ENCODE results near the gene IP6K3.

Gene IP6K3

GRCh38 chr6:33746651-33747100, at the start of gene IP6K3:
Gene IP6K3, minus strand, starts transcription at chr6:33746905. Its CDS starts 11,429 bp downstream, at chr6:33735476.
- no peak for DNase-seq (ENCODE audit: low read depth)
- H3K4me3 ChIP-seq (ENCODE audit: low read depth, low read length): peak within 1 kb of the TSS; percentile 57

DNA sequence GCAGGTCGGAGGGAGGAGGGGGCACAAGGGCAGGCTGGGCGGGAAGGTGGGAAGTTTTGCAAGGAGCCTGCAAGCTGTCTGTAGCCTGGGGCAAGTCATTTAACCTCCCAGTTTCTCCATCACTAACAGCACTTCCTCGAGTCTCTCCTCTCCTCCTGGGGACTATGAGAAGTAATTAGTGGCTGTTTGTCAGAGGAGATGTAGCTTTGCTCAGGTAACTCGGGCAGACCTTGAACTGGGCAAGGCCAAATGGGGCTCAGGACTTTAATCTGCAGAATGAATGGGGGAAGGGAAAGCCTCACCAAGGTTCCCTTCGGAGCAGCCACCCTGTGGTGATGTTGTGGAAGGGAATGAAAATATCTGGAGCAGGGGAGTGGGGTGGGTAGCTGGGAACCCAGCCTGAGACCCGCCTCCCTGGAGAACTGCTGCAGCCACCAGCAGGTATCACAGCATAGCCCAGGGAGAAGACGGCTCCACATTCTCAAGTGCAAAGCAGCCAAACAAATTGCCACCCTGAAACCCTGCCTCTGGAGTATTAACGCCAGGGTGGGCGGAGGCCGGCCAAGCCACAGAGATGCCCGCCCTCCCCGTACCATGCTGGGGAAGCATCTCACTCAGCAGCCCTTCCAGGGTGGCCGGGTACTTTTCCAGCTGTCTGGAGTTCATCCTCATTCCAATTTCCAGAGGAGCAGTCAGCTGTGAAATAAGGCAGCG, 48.4 kb upstream of the IP6K3 start:
- H3K4me3 ChIP-seq (ENCODE audit: low read depth, low read length): no peak overlapping the region
- DNase-seq (ENCODE audit: low read depth): no peak

- DNase-seq (ENCODE audit: low read depth): no peak
- no peak overlapping the region for H3K4me3 ChIP-seq (ENCODE audit: low read depth, low read length)
These were observed 46.3 kb upstream of the IP6K3 start for GRCh38 chr6:33792981-33793380.

- H3K4me3 ChIP-seq (ENCODE audit: low read depth, low read length): no peak overlapping the region
These were observed 44.9 kb upstream of the IP6K3 start for GRCh38 chr6:33791620-33792019.

DNA sequence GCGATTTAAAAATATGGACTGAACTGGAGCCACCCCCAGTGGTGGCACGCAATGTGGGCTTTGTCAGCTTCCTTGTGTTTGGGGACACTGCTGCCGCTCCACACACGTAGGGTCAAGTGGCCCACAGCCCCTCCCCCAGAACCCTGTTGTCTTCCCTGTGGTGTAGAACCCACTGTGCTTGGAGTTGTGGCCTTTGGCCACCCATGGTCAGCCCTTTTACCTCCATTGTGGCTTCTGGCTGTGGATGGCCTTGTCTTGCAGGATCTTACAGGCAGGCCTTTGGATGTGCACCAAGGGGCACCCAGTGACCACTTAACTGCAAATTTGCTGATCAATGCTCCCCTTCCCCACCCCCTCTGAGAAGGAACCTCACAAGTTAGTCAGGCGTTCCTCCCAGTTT, 44.2 kb upstream of the IP6K3 start:
- DNase-seq (ENCODE audit: low read depth): no peak
- no peak overlapping the region for H3K4me3 ChIP-seq (ENCODE audit: low read depth, low read length)

More at GRCh38 chr6:33791620-33792019, 44.9 kb upstream of the IP6K3 start:
- DNase-seq (ENCODE audit: low read depth): no peak

- DNase-seq (ENCODE audit: low read depth): no peak
- no peak overlapping the region for H3K4me3 ChIP-seq (ENCODE audit: low read depth, low read length)
These were observed 43.7 kb upstream of the IP6K3 start for GRCh38 chr6:33790379-33790778.

- no peak for DNase-seq (ENCODE audit: low read depth)
- peak overlapping the region; percentile 65 for H3K4me3 ChIP-seq (ENCODE audit: low read depth, low read length)
These were observed 42.8 kb upstream of the IP6K3 start for GRCh38 chr6:33789550-33789895.

- peak within 1 kb of the TSS; percentile 65 for H3K4me3 ChIP-seq (ENCODE audit: low read depth, low read length)
- DNase-seq (ENCODE audit: low read depth): peak; percentile 84
These were observed 42.2 kb upstream of the IP6K3 start, which contains the start of gene LEMD2 for GRCh38 chr6:33788694-33789549. Gene LEMD2, minus strand, starts transcription at chr6:33789130. Its CDS starts 14 bp downstream, at chr6:33789116.

DNA sequence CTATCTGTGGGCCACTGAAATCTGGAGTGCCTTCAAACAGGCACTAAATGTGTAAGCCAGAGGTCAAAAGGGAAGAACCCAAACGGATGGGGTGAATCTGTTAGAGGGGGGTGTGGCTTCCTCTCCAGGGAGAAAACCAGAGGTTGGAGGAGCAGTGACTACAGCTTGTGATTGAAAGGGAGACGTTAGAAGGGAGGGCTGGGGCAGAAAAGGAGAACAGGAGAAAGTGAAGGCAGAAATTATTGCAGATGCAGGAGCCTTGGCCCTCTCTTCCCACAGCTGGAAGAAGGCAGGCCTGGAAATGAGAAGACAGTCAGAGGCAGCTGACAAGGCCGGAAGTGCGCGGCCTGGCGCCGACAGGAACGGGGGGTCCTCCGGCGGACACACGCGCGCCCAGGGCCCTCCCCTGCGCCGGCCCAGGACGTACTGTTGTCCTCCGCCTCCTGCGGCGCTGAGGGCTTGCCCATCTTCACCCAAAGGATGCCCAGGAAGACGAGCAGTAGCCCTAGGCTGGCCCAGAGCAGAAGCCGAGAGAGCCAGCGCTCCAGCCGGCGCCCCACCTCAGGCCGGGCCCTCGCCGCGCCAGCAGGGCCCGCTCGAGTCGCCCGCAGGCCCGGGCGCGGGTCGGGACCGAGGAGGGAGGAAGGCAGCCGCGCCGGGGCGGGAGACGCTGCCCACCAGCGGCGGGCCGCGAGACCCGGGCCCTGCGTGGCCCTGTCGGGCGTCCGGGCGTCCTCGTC, 41.4 kb upstream of the IP6K3 start:
- DNase-seq (ENCODE audit: low read depth): peak; percentile 56
- peak overlapping the region; percentile 65 for H3K4me3 ChIP-seq (ENCODE audit: low read depth, low read length)

GRCh38 chr6:33787346-33787953, 40.7 kb upstream of the IP6K3 start:
- peak overlapping the region; percentile 65 for H3K4me3 ChIP-seq (ENCODE audit: low read depth, low read length)
- DNase-seq (ENCODE audit: low read depth): no peak

DNA sequence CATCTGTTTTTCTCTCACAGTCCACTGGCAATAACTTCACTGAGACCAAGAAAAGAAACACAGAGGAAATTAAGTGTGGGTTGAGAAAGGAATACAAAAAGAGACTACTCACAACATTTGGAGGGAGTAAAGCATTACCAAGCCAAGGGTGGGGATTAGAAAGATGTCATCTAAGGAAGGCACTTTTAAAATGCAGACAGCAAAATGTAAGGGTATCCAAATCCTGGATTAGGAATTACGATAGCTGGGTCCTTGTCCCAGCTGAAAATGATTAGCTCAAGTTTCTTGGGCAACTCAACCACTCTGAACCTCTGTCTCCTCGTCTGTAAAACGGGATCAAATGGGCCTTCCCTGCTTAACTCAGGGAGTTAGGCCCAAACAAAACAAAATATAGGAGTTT, 40.0 kb upstream of the IP6K3 start:
- no peak for DNase-seq (ENCODE audit: low read depth)
- H3K4me3 ChIP-seq (ENCODE audit: low read depth, low read length): no peak overlapping the region

DNA sequence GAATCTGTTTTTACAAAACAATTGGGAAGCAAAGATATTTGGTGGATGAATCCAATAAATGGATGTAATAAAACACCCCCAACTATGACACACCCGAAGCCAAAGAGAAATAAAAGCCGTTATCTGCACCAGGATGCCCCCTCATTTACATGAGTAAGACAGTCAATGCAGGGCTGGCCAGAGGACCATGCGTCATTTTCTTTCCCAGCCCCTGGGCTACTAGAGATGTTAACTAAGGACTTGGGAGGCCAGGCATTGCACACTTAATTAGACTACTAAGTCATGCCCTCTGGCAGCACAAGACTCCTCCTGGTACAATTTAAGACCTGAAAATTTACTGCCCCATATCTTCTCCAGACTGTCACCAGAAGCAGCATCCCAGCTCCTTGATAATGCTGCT, 39.1 kb upstream of the IP6K3 start:
- H3K4me3 ChIP-seq (ENCODE audit: low read depth, low read length): no peak overlapping the region
- no peak for DNase-seq (ENCODE audit: low read depth)

- DNase-seq (ENCODE audit: low read depth): no peak
- no peak overlapping the region for H3K4me3 ChIP-seq (ENCODE audit: low read depth, low read length)
These were observed 38.1 kb upstream of the IP6K3 start for GRCh38 chr6:33784787-33785186.

DNA sequence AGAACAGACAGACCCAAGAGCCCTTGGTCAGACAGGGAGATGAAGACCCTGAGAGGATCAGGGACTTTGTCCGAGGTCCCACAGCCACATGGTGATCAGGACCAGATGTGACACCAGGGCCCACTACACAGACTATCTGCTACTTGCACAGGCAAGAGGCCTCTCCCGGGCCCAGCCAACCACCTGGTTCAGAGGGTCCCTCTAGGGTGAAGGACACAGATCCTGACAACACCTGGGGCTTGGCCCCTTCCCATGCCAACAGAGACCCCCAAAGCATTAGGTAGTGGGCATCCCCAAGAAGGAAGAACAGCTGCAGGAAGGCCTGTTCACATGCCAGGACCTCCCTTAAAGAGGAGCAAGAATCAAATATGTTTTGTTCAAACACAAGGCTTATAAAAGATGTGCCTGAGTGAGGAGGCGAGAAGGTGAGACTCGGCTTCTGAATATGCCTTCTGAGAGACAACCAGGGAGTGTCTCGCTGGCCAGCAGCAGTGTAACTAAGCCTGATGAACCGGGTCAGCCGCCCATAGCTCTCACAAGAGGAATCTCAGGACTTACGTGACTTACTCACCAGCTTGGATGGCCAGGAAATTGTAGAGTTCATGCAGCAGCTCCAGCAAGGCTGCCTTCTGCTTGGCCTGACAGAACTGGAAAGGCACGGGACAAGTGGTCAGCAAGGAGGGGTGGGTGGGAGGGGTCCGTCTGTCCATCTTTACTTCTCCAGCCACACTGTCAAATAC, 37.2 kb upstream of the IP6K3 start:
- DNase-seq (ENCODE audit: low read depth): no peak
- no peak overlapping the region for H3K4me3 ChIP-seq (ENCODE audit: low read depth, low read length)

DNA sequence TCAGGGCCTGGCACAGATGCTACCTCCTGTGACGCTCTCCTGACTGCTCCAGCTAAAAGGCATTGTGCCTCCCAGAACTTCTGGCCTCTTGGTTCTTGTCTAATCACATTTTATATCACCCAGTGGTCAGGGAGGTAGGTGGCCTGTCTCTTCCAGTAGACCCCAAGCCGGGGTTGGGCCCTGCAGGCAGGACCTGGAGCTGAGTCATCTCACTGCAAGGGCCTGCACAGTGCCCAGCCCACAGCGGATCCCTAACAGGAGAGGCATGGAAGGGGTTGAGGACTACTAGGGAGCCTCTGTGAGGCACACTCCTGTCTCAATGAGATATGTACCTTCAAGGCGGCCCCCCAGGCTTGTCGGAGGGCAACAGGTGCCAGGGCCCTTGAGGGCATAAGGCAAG, 35.9 kb upstream of the IP6K3 start:
- no peak overlapping the region for H3K4me3 ChIP-seq (ENCODE audit: low read depth, low read length)
- no peak for DNase-seq (ENCODE audit: low read depth)

- H3K4me3 ChIP-seq (ENCODE audit: low read depth, low read length): no peak overlapping the region
- no peak for DNase-seq (ENCODE audit: low read depth)
These were observed 34.6 kb upstream of the IP6K3 start for GRCh38 chr6:33781131-33781975.

DNA sequence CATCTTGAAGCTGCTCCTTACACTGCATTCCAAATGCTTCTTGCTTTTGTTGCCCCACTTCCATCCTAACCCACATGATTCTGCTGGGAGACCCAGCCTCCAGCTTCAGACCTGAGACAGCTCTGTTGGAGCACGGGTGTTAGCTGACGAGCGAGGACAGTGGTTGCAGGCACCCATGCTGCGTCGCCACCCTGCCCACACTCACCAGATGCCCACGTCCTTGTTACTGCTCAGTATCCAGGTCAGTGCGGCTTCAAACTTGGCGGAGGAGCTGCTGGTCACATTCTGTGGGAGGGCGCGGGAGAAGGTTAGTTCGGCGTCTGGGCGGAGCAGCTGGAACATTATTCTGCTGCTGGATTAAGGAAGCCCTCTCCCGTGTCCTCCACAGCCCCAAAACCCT, 33.2 kb upstream of the IP6K3 start:
- H3K4me3 ChIP-seq (ENCODE audit: low read depth, low read length): no peak overlapping the region
- DNase-seq (ENCODE audit: low read depth): no peak

- no peak for DNase-seq (ENCODE audit: low read depth)
- H3K4me3 ChIP-seq (ENCODE audit: low read depth, low read length): no peak overlapping the region
These were observed 32.6 kb upstream of the IP6K3 start for GRCh38 chr6:33779290-33779689.

Data from skeletal muscle cell (primary cell).